IMR-90 (cell line): ENCODE data around the gene NFIX. TPM values are rescaled to one million over a fixed set of nuclear protein-coding genes. Genes with fewer than 3 reads are reported as not detected.

ENCODE experiments used
- ATAC-seq: fragments of 200-7000 bp; cut with Tn5 transposase; 2 replicates; pipeline ENCODE4 v1.9.1; 2020; ENCODE audit warnings: low read depth, mild to moderate bottlenecking, moderate library complexity
- BruUV-seq: library from RNA; stranded (reverse); fragments of 400-500 nt; replicated peaks from 2 replicates; lab custom pipeline; 2021; lab: Mats Ljungman, UMichigan
- CTCF ChIA-PET: fragments of 300-600 bp; formaldehyde crosslinking; extraction: SDS; loops from one replicate; lab custom pipeline; 2021; ENCODE audit warnings: antibody characterized with exemption; lab: Yijun Ruan, JAX
- POLR2A ChIA-PET: fragments of 300-600 bp; sonication (Branson Sonifier 250); formaldehyde crosslinking; loops from one replicate; lab custom pipeline; 2022; ENCODE audit warnings: antibody characterized with exemption; ENCODE audit not compliant: unreplicated experiment; lab: Charles Lee
- DNase-seq: peaks from one replicate; pipeline ENCODE4 v3.0.0; 2013
- H2AFZ ChIP-seq: replicated peaks from 2 replicates; pipeline ENCODE3; 2013; ENCODE audit warnings: low read length, mild to moderate bottlenecking; ENCODE audit not compliant: poor library complexity
- H2AK5ac ChIP-seq: 2 replicates; pipeline ENCODE4 v1.6.1; 2013; ENCODE audit warnings: low read depth, low read length, inconsistent platforms
- H2AK9ac ChIP-seq: replicated peaks from 2 replicates; pipeline ENCODE3; 2013; ENCODE audit warnings: mild to moderate bottlenecking, low read depth, low read length, moderate library complexity; ENCODE audit not compliant: poor library complexity
- H2BK120ac ChIP-seq: 2 replicates; pipeline ENCODE4 v1.6.1; 2013; ENCODE audit warnings: low read depth, low read length, inconsistent platforms
- H2BK15ac ChIP-seq: 3 replicates; pipeline ENCODE4 v1.6.1; 2013; ENCODE audit warnings: low read depth, low read length, inconsistent platforms
- H2BK20ac ChIP-seq: 2 replicates; pipeline ENCODE4 v1.6.1; 2013; ENCODE audit warnings: low read depth, mild to moderate bottlenecking, inconsistent platforms, low read length, moderate library complexity
- H2BK5ac ChIP-seq: 2 replicates; pipeline ENCODE4 v1.6.1; 2013; ENCODE audit warnings: mild to moderate bottlenecking, low read depth, low read length, inconsistent platforms; ENCODE audit not compliant: poor library complexity, severe bottlenecking
- H3K14ac ChIP-seq: replicated peaks from 2 replicates; pipeline ENCODE4 v1.6.1; 2013; ENCODE audit warnings: low read depth, low read length, inconsistent platforms
- H3K18ac ChIP-seq: 2 replicates; pipeline ENCODE4 v1.6.1; 2013; ENCODE audit warnings: low read depth, low read length, control low read depth
- H3K23ac ChIP-seq: 2 replicates; pipeline ENCODE4 v1.6.1; 2013; ENCODE audit warnings: low read depth, low read length, inconsistent platforms
- H3K27ac ChIP-seq: 2 replicates; pipeline ENCODE4 v1.5.1; 2013; ENCODE audit warnings: mild to moderate bottlenecking, control low read depth, low read length; ENCODE audit not compliant: insufficient read depth
- H3K27me3 ChIP-seq: 2 replicates; pipeline ENCODE4 v1.6.1; 2013; ENCODE audit warnings: low read length; ENCODE audit not compliant: control insufficient read depth, insufficient read depth
- H3K36me3 ChIP-seq: 2 replicates; pipeline ENCODE4 v1.6.1; 2013; ENCODE audit warnings: low read length, mixed read lengths; ENCODE audit not compliant: control insufficient read depth, insufficient read depth
- H3K4ac ChIP-seq: 2 replicates; pipeline ENCODE4 v1.6.1; 2013; ENCODE audit warnings: low read depth, low read length, inconsistent platforms
- H3K4me1 ChIP-seq: 2 replicates; pipeline ENCODE4 v1.6.1; 2013; ENCODE audit warnings: low read length, mixed read lengths; ENCODE audit not compliant: control insufficient read depth, insufficient read depth
- H3K4me2 ChIP-seq: 2 replicates; pipeline ENCODE4 v1.6.1; 2013; ENCODE audit warnings: low read depth, mild to moderate bottlenecking, control low read depth, low read length, moderate library complexity
- H3K4me3 ChIP-seq: 2 replicates; pipeline ENCODE4 v1.5.1; 2013; ENCODE audit warnings: low read depth, mild to moderate bottlenecking, control low read depth, low read length, moderate library complexity; ENCODE audit not compliant: insufficient read depth
- H3K56ac ChIP-seq: 2 replicates; pipeline ENCODE4 v1.6.1; 2013; ENCODE audit warnings: low read length, inconsistent platforms; ENCODE audit not compliant: insufficient read depth; ENCODE audit errors: extremely low read depth
- H3K79me1 ChIP-seq, 2 experiments: 2 replicates each; pipeline ENCODE4 v1.6.1; 2013; ENCODE audit warnings: low read length in 2 of 2, inconsistent platforms in 1 of 2, low read depth in 1 of 2
- H3K9ac ChIP-seq: 2 replicates; pipeline ENCODE4 v1.6.1; 2013; ENCODE audit warnings: low read depth, low read length, control low read depth
- H3K9me1 ChIP-seq: 2 replicates; pipeline ENCODE4 v1.6.1; 2013; ENCODE audit warnings: low read length, inconsistent platforms; ENCODE audit not compliant: insufficient read depth
- H3K9me3 ChIP-seq: 2 replicates; pipeline ENCODE4 v1.6.1; 2013; ENCODE audit warnings: low read length; ENCODE audit not compliant: control insufficient read depth, insufficient read depth
- H4K20me1 ChIP-seq: 2 replicates; pipeline ENCODE4 v1.6.1; 2013; ENCODE audit warnings: low read length, inconsistent platforms; ENCODE audit not compliant: insufficient read depth
- H4K5ac ChIP-seq: 2 replicates; pipeline ENCODE4 v1.6.1; 2013; ENCODE audit warnings: mild to moderate bottlenecking, low read depth, low read length, control low read depth
- H4K8ac ChIP-seq, 2 experiments: 2 replicates each; pipeline ENCODE4 v1.6.1; 2013; ENCODE audit warnings: low read depth in 2 of 2, low read length in 2 of 2, control low read depth in 1 of 2, inconsistent platforms in 1 of 2
- H4K91ac ChIP-seq: 2 replicates; pipeline ENCODE4 v1.6.1; 2013; ENCODE audit warnings: low read depth, low read length, inconsistent platforms; ENCODE audit not compliant: insufficient read depth
- BHLHE40 ChIP-seq: fragments of 150-350 bp; IDR thresholded peaks from 2 replicates; pipeline ENCODE4 v1.6.1; 2016; ENCODE audit warnings: mild to moderate bottlenecking, low read depth, low read length
- CEBPB ChIP-seq: IDR thresholded peaks from 2 replicates; pipeline ENCODE4 v1.6.1; 2012; ENCODE audit warnings: low read depth, low read length, improper control_type of control experiment
- CHD1 ChIP-seq: IDR thresholded peaks from 2 replicates; pipeline ENCODE4 v1.6.1; 2012; ENCODE audit warnings: low read depth, low read length, improper control_type of control experiment
- FOS ChIP-seq: fragments of 150-350 bp; IDR thresholded peaks from 2 replicates; pipeline ENCODE4 v1.6.1; 2016; ENCODE audit warnings: low read depth, low read length
- MAFK ChIP-seq: IDR thresholded peaks from 2 replicates; pipeline ENCODE4 v1.6.1; 2012; ENCODE audit warnings: low read depth, low read length, improper control_type of control experiment
- MAZ ChIP-seq: IDR thresholded peaks from 2 replicates; pipeline ENCODE4 v1.6.1; 2012; ENCODE audit warnings: low read depth, mild to moderate bottlenecking, low read length, improper control_type of control experiment, moderate library complexity, borderline replicate concordance
- MXI1 ChIP-seq: IDR thresholded peaks from 2 replicates; pipeline ENCODE4 v1.6.1; 2012; ENCODE audit warnings: low read depth, mild to moderate bottlenecking, low read length, moderate library complexity, borderline replicate concordance
- POLR2A ChIP-seq: IDR thresholded peaks from 2 replicates; pipeline ENCODE4 v1.6.1; 2012; ENCODE audit warnings: mild to moderate bottlenecking, low read depth, low read length
- RFX5 ChIP-seq: IDR thresholded peaks from 2 replicates; pipeline ENCODE4 v1.8.0; 2012; ENCODE audit warnings: low read depth, mild to moderate bottlenecking, low read length, moderate library complexity
- SMC3 ChIP-seq: fragments of 150-350 bp; IDR thresholded peaks from 2 replicates; pipeline ENCODE4 v1.6.1; 2016; ENCODE audit warnings: low read depth, mild to moderate bottlenecking, antibody characterized with exemption, low read length, moderate library complexity
- USF2 ChIP-seq: fragments of 150-350 bp; IDR thresholded peaks from 2 replicates; pipeline ENCODE4 v1.6.1; 2017; ENCODE audit warnings: mild to moderate bottlenecking, antibody characterized with exemption, low read length, low read depth
- WGBS, 2 experiments: methylation state at CpG; one replicate each; pipeline versions ENCODE4 v1.1.5 to v1.1.7; 2013; ENCODE audit warnings: missing lambda C conversion rate in 2 of 2; ENCODE audit not compliant: insufficient read length in 1 of 2; ENCODE audit errors: extremely low coverage in 2 of 2; 5-methylcytosine and 5-hydroxymethylcytosine counted together
- dilution Hi-C: fragments of 300-500 bp; cut with HindIII; formaldehyde crosslinking; loops from one replicate; pipeline ENCODE4 v1.14.3; 2018; ENCODE audit warnings: low sequenced_read_pairs; ENCODE audit not compliant: unreplicated experiment
- in situ Hi-C: fragments of 300-500 bp; cut with MboI; formaldehyde crosslinking; loops from 3 replicates; pipeline ENCODE4 v1.14.3; 2019; ENCODE audit warnings: low sequenced_read_pairs, inconsistent platforms, mixed read lengths
- intact Hi-C: fragments of 100-400 bp; cut with micrococcal nuclease; formaldehyde crosslinking; loops from 2 replicates; pipeline ENCODE4 v1.10.0; 2022
- polyA plus RNA-seq, 3 experiments: library from polyadenylated mRNA; depleted of rRNA; stranded (reverse); fragments of >200 nt; gene quantifications; 2 replicates each; pipeline ENCODE4 v1.2.3, GENCODE V29; 2012; ENCODE audit warnings: low replicate concordance in 1 of 3
- total RNA-seq: library from RNA; depleted of rRNA; stranded (reverse); fragments of >200 nt; gene quantifications from 2 replicates; pipeline ENCODE4 v1.2.3, GENCODE V29; 2012

The NFIX gene
- total and polyA plus RNA-seq, 2 of the 4 experiments (the other 2 are of a cell fraction), result 10.2 to 47.7 TPM

GRCh38 chr19:12965812-12966135, 29.5 kb upstream of the NFIX start:
- dilution Hi-C loops, result no loop called here
- H4K5ac ChIP-seq, result no peak overlapping the region
- H2BK20ac ChIP-seq, result no peak overlapping the region
- no peak overlapping the region for H3K4ac ChIP-seq
- H3K56ac ChIP-seq, result no peak overlapping the region
- ChIA-PET CTCF (interaction anchor here (0.5 to 1.8 kb wide), 28 partner anchors 9 to 1776 kb away, joined by 3 to 18 read pairs (median 4); partner anchors contain the start of genes GADD45GIP1 and NACC1), POLR2A (interaction anchor here (0.6 kb wide), 1 partner anchor 127 kb away, joined by 3 read pairs; no protein-coding TSS in a partner anchor)
- H3K79me1 ChIP-seq, result peaks cover 0 to 3% of the 10 kb centered on the region in 2 experiments; a peak in 1 of 4 replicates
- intact Hi-C loops, result loop anchor here (2.0 kb wide), 1 partner anchor 75 kb away; the partner anchor contains the start of gene GCDH
- TF ChIP-seq POLR2A (no peak), RFX5 (no peak), CHD1 (no peak), CEBPB (no peak), MAFK (no peak), MXI1 (no peak), USF2 (no peak), BHLHE40 (no peak), SMC3 (no peak), MAZ (no peak), FOS (no peak)
- no peak overlapping the region for H3K14ac ChIP-seq
- H3K4me1 ChIP-seq, result peaks cover 4% of the 10 kb centered on the region; the same call in 1 of the 2 replicates
- no peak overlapping the region for H3K27ac ChIP-seq
- no peak overlapping the region; a peak in 1 of 4 replicates for H4K8ac ChIP-seq
- no peak overlapping the region for H3K4me3 ChIP-seq
- no peak overlapping the region for H2BK5ac ChIP-seq
- no TSS peak for BruUV-seq
- no peak for DNase-seq
- no peak overlapping the region for H2AK9ac ChIP-seq
- no peaks in the 10 kb centered on the region for H3K9me3 ChIP-seq
- H3K23ac ChIP-seq, result no peak overlapping the region
- no peaks in the 10 kb centered on the region; the same call in 1 of the 2 replicates for H3K27me3 ChIP-seq
- WGBS, 2 experiments, result no CpG with 5 or more reads among the region's 8 CpGs
- H3K9ac ChIP-seq, result no peak overlapping the region
- H3K4me2 ChIP-seq, result no peak overlapping the region; the same call in 1 of the 2 replicates
- no peak overlapping the region for H2BK15ac ChIP-seq
- no peaks in the 10 kb centered on the region for H4K20me1 ChIP-seq
- no peak for ATAC-seq
- no peak overlapping the region for H4K91ac ChIP-seq
- no peak overlapping the region for H2BK120ac ChIP-seq
- H2AK5ac ChIP-seq, result no peak overlapping the region
- no peak overlapping the region for H3K18ac ChIP-seq
- peak overlapping the region; percentile 100 for H2AFZ ChIP-seq
- no peaks in the 10 kb centered on the region for H3K9me1 ChIP-seq
- H3K36me3 ChIP-seq, result no peaks in the 10 kb centered on the region
- in situ Hi-C loops, result no loop called here
